K562 (cell line): ENCODE results near the gene BNIP5. TPM values are rescaled to one million over a fixed set of nuclear protein-coding genes. Genes with fewer than 3 reads are reported as not detected.

Experiments
- ADNP ChIP-seq: fragments of 200-800 bp; sonication (Bioruptor generic); IDR thresholded peaks from 2 replicates; pipeline ENCODE4 v1.6.1; 2016; ENCODE audit warnings: missing genetic modification characterization, missing compliant biosample characterization
- BCOR ChIP-seq: fragments of 450-650 bp; IDR thresholded peaks from 2 replicates; pipeline ENCODE4 v1.6.1; 2016
- CHD7 ChIP-seq: fragments of 200-600 bp; sonication (generic); IDR thresholded peaks from one replicate; pipeline ENCODE4 v1.6.1; 2012; ENCODE audit warnings: mild to moderate bottlenecking, low read depth, low read length, inconsistent platforms
- E2F3 ChIP-seq: fragments of 250-450 bp; sonication (Bioruptor Pico); IDR thresholded peaks from 2 replicates; pipeline ENCODE4 v1.4.0; 2020; ENCODE audit warnings: mild to moderate bottlenecking
- ELK3 ChIP-seq: fragments of 450-650 bp; formaldehyde crosslinking; IDR thresholded peaks from 2 replicates; pipeline ENCODE4 v1.4.0; 2020; ENCODE audit warnings: mild to moderate bottlenecking
- KLF10 ChIP-seq: fragments of 250-450 bp; sonication (Bioruptor Pico); IDR thresholded peaks from 2 replicates; pipeline ENCODE4 v1.6.1; 2021; ENCODE audit warnings: matching md5 sums
- MCM3 ChIP-seq: fragments of 450-650 bp; IDR thresholded peaks from 2 replicates; pipeline ENCODE4 v1.6.1; 2016
- MED1 ChIP-seq: sonication (generic); formaldehyde crosslinking; IDR thresholded peaks from 2 replicates; pipeline ENCODE4 v1.8.1; 2023; ENCODE audit warnings: missing genetic modification reagents, borderline replicate concordance
- SAFB2 ChIP-seq: fragments of 200-400 bp; formaldehyde crosslinking; IDR thresholded peaks from 2 replicates; pipeline ENCODE4 v1.6.1; 2018; ENCODE audit warnings: borderline replicate concordance, low read length, low read depth, moderate library complexity; ENCODE audit not compliant: severe bottlenecking
- TAF9B ChIP-seq: fragments of 450-650 bp; IDR thresholded peaks from 2 replicates; pipeline ENCODE4 v1.6.1; 2018; ENCODE audit warnings: mild to moderate bottlenecking; ENCODE audit not compliant: partially characterized antibody
- TFAM ChIP-seq: fragments of 250-450 bp; sonication (Bioruptor Pico); conservative IDR thresholded peaks from 2 replicates; pipeline ENCODE4 v1.5.0; 2021; ENCODE audit warnings: mild to moderate bottlenecking, moderate library complexity
- ZNF143 ChIP-seq: sonication (generic); formaldehyde crosslinking; IDR thresholded peaks from 2 replicates; pipeline ENCODE4 v1.9.0; 2022; ENCODE audit warnings: mild to moderate bottlenecking, missing genetic modification reagents
- ZNF146 ChIP-seq: IDR thresholded peaks from one replicate; pipeline ENCODE4 v1.6.1; 2018; ENCODE audit warnings: missing compliant biosample characterization; ENCODE audit not compliant: unreplicated experiment
- ZNF507 ChIP-seq: conservative IDR thresholded peaks from 2 replicates; pipeline ENCODE4 v1.6.1; 2017; ENCODE audit warnings: missing genetic modification characterization, missing compliant biosample characterization
- polyA plus RNA-seq, 8 experiments: library from polyadenylated mRNA; depleted of rRNA in 4 of 8; stranded (reverse) in 5 of 8; unstranded in 3 of 8; fragments of >200 nt; fragmentation: Nextera tagmentation in 2 of 8; fragmentation: Illumina TruSeq in 1 of 8; extraction: Ambion mirVana in 2 of 8; extraction: Trizol in 1 of 8; gene quantifications; 2 replicates each; pipeline versions ENCODE4 v1.2.1 to v1.2.3, GENCODE V29; 2011 to 2014; ENCODE audit warnings: inconsistent platforms in 1 of 8, missing spikeins in 1 of 8
- total RNA-seq, 7 experiments: library from RNA; depleted of rRNA in 6 of 7; stranded (reverse); fragments of >200 nt in 6 of 7; fragmentation: Illumina TruSeq in 2 of 7; extraction: Trizol in 2 of 7; gene quantifications; 2 replicates each; pipeline versions ENCODE4 v1.2.1 to v1.2.3, GENCODE V29; 2011 to 2021; ENCODE audit warnings: low replicate concordance in 1 of 7
- TF ChIP-seq, protein P1 (sequence below): fragments of 450-650 bp; IDR thresholded peaks from 2 replicates; pipeline ENCODE4 v1.6.1; 2017; ENCODE audit warnings: mild to moderate bottlenecking, moderate library complexity

The BNIP5 gene
- total and polyA plus RNA-seq, 9 of the 15 experiments (the other 6 are each of a cell fraction or from before 2014, with no cell fraction given) = not detected

- TF ChIP-seq CHD7 (no peak), KLF10 (no peak), TFAM (CRISPR knock-in tag) (no peak), ZNF143 (no peak), TAF9B (no peak), BCOR (no peak), ADNP (tag) (no peak), ZNF146 (CRISPR knock-in tag) (no peak), E2F3 (CRISPR knock-in tag) (no peak), MED1 (CRISPR knock-in tag) (no peak), ZNF507 (tag) (no peak), MCM3 (no peak), SAFB2 (no peak), ELK3 (CRISPR knock-in tag) (no peak)
- TF ChIP-seq, protein P1, sequence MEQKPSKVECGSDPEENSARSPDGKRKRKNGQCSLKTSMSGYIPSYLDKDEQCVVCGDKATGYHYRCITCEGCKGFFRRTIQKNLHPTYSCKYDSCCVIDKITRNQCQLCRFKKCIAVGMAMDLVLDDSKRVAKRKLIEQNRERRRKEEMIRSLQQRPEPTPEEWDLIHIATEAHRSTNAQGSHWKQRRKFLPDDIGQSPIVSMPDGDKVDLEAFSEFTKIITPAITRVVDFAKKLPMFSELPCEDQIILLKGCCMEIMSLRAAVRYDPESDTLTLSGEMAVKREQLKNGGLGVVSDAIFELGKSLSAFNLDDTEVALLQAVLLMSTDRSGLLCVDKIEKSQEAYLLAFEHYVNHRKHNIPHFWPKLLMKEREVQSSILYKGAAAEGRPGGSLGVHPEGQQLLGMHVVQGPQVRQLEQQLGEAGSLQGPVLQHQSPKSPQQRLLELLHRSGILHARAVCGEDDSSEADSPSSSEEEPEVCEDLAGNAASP = no peak
Measured at GRCh38 chr6:36290668-36291620, 45.7 kb downstream of the BNIP5 start (continued).
